ENCODE results near the gene EEF1AKMT1. TPM values are rescaled to one million over a fixed set of nuclear protein-coding genes. Genes with fewer than 3 reads are reported as not detected.
A peak's percentile ranks its signal among the peaks of the same experiment; 100 is the strongest.

EEF1AKMT1 gene
- total RNA-seq, 1 experiment from 2014 or later, result 16.5 TPM

DNA sequence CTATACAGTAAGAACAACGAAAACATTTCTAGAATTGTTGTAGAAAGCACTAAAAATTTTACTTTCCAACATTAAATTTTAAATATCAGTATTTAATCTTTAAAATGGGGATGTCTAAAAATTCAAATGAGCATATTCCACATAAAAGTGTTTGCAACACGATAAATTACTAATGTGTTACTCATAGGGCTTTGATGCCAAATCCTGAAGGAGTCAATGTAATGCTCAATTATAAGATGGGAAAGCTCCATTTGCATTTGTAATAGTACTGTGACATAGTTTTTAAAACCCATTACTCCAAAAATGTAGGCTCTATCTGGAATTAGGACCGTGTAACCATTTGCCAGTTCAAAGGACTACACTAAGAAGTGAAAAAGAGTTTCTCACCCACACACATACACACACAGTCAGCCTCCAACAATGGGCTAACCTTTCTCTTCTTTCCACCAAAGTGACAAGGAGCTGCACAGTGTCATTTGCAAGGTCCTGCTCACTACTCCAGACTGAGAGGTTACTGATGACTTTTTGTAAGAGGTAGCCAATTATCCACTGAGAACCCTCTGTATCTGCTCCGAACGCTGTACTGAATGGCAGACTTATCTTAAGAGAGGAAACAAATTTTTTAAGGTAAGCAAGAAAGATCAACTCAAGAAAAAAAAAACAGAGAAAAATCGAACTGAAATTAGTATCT is 26.1 kb upstream of the EEF1AKMT1 start:
- H3K4me1 Mint-ChIP-seq (ENCODE audit: insufficient read depth, unreplicated experiment), result peaks cover 22% of the 10 kb centered on the region
- H3K27ac Mint-ChIP-seq (ENCODE audit: low read depth, unreplicated experiment), result no peak overlapping the region
- no TSS peak for BruUV-seq (replicated peaks)
- ChIA-PET POLR2A (interaction anchor here (0.6 to 1.9 kb wide), 4 partner anchors 14 to 802 kb away, joined by 3 to 5 read pairs (median 3); partner anchors contain the start of gene EEF1AKMT1), CTCF (interaction anchor here (1.0 kb wide), 1 partner anchor 228 kb away, joined by 3 read pairs; no protein-coding TSS in a partner anchor)
- no peaks in the 10 kb centered on the region for H3K9me3 Mint-ChIP-seq (ENCODE audit: unreplicated experiment)
- no peak for TF ChIP-seq CTCF (IDR thresholded peaks at IDR 0.05; ENCODE audit: unreplicated experiment)
- H3K27me3 Mint-ChIP-seq (ENCODE audit: insufficient read depth, unreplicated experiment), result no peaks in the 10 kb centered on the region
- intact Hi-C loops (cut with micrococcal nuclease), result no loop called here
- peaks cover 55% of the 10 kb centered on the region for H3K36me3 Mint-ChIP-seq (ENCODE audit: insufficient read depth, unreplicated experiment)
- no peak overlapping the region for H3K4me3 Mint-ChIP-seq (ENCODE audit: unreplicated experiment)
- DNase-seq (ENCODE audit: unreplicated experiment), result peak; percentile 41

GRCh38 chr13:20798027-20798426 is 24.3 kb upstream of the EEF1AKMT1 start:
- H3K9me3 Mint-ChIP-seq (ENCODE audit: unreplicated experiment), result no peaks in the 10 kb centered on the region
- DNase-seq (ENCODE audit: unreplicated experiment), result no peak
- BruUV-seq (replicated peaks), result no TSS peak
- ChIA-PET CTCF (interaction anchor here (0.6 to 1.0 kb wide), 2 partner anchors 31 to 129 kb away, joined by 3 read pairs; no protein-coding TSS in a partner anchor), POLR2A (interaction anchor here (0.7 kb wide), 1 partner anchor 18 kb away, joined by 3 read pairs; no protein-coding TSS in a partner anchor)
- no peak for TF ChIP-seq CTCF (IDR thresholded peaks at IDR 0.05; ENCODE audit: unreplicated experiment)
- peaks cover 10% of the 10 kb centered on the region for H3K4me1 Mint-ChIP-seq (ENCODE audit: insufficient read depth, unreplicated experiment)
- no peak overlapping the region for H3K27ac Mint-ChIP-seq (ENCODE audit: low read depth, unreplicated experiment)
- no peak overlapping the region for H3K4me3 Mint-ChIP-seq (ENCODE audit: unreplicated experiment)
- no peaks in the 10 kb centered on the region for H3K27me3 Mint-ChIP-seq (ENCODE audit: insufficient read depth, unreplicated experiment)
- intact Hi-C loops (cut with micrococcal nuclease), result no loop called here
- H3K36me3 Mint-ChIP-seq (ENCODE audit: insufficient read depth, unreplicated experiment), result peaks cover 67% of the 10 kb centered on the region

- POLR2A ChIA-PET, result interaction anchor here (0.5 kb wide), 1 partner anchor 9 kb away, joined by 3 read pairs; no protein-coding TSS in a partner anchor
- intact Hi-C loops (cut with micrococcal nuclease), result no loop called here
- BruUV-seq (replicated peaks), result no TSS peak
- H3K36me3 Mint-ChIP-seq (ENCODE audit: insufficient read depth, unreplicated experiment), result peaks cover 71% of the 10 kb centered on the region
- H3K4me1 Mint-ChIP-seq (ENCODE audit: insufficient read depth, unreplicated experiment), result peaks cover 9% of the 10 kb centered on the region
- H3K27ac Mint-ChIP-seq (ENCODE audit: low read depth, unreplicated experiment), result no peak overlapping the region
- no peaks in the 10 kb centered on the region for H3K27me3 Mint-ChIP-seq (ENCODE audit: insufficient read depth, unreplicated experiment)
- H3K9me3 Mint-ChIP-seq (ENCODE audit: unreplicated experiment), result no peaks in the 10 kb centered on the region
- no peak for TF ChIP-seq CTCF (IDR thresholded peaks at IDR 0.05; ENCODE audit: unreplicated experiment)
- CTCF ChIA-PET, result interaction anchor here (2.4 kb wide), 1 partner anchor 32 kb away, joined by 8 read pairs; no protein-coding TSS in a partner anchor
- DNase-seq (ENCODE audit: unreplicated experiment), result no peak
- H3K4me3 Mint-ChIP-seq (ENCODE audit: unreplicated experiment), result no peak overlapping the region
These were observed 23.2 kb upstream of the EEF1AKMT1 start for GRCh38 chr13:20796791-20797508.

DNA sequence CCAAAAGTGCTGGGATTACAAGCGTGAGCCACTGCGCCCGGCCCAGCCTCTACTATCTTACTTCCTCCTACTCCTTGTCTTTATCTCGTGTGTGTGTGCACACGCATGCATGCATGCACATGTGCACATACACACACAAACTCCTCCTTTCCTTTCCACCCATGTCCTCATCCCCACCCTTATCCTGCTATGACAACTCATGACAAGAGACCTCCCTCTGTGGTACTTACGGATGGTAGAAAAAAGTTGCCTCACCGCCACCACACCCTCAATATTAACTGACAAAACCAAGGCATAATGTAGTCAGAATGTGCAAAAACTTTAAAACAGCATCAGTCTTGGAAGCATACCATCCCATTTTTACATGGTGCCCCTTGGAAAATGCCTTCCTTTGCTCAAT is 15.9 kb upstream of the EEF1AKMT1 start:
- intact Hi-C loops (cut with micrococcal nuclease), result no loop called here
- CTCF ChIA-PET, result no interaction called here
- POLR2A ChIA-PET, result no interaction called here
- peaks cover 67% of the 10 kb centered on the region for H3K36me3 Mint-ChIP-seq (ENCODE audit: insufficient read depth, unreplicated experiment)
- no peak for DNase-seq (ENCODE audit: unreplicated experiment)
- no peaks in the 10 kb centered on the region for H3K27me3 Mint-ChIP-seq (ENCODE audit: insufficient read depth, unreplicated experiment)
- H3K4me3 Mint-ChIP-seq (ENCODE audit: unreplicated experiment), result no peak overlapping the region
- BruUV-seq (replicated peaks), result no TSS peak
- no peak overlapping the region for H3K27ac Mint-ChIP-seq (ENCODE audit: low read depth, unreplicated experiment)
- H3K4me1 Mint-ChIP-seq (ENCODE audit: insufficient read depth, unreplicated experiment), result peaks cover 6% of the 10 kb centered on the region
- H3K9me3 Mint-ChIP-seq (ENCODE audit: unreplicated experiment), result no peaks in the 10 kb centered on the region
- no peak for TF ChIP-seq CTCF (IDR thresholded peaks at IDR 0.05; ENCODE audit: unreplicated experiment)

Measured in MCF 10A (cell line).